Measurements from ENCODE around the gene TAS2R8.
"Not testable (repeated sequence)": the region's sequence is repeated elsewhere in the genome, so short reads cannot be mapped to it uniquely, and the experiment has no call there.

Gene TAS2R8, protein sequence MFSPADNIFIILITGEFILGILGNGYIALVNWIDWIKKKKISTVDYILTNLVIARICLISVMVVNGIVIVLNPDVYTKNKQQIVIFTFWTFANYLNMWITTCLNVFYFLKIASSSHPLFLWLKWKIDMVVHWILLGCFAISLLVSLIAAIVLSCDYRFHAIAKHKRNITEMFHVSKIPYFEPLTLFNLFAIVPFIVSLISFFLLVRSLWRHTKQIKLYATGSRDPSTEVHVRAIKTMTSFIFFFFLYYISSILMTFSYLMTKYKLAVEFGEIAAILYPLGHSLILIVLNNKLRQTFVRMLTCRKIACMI

DNA sequence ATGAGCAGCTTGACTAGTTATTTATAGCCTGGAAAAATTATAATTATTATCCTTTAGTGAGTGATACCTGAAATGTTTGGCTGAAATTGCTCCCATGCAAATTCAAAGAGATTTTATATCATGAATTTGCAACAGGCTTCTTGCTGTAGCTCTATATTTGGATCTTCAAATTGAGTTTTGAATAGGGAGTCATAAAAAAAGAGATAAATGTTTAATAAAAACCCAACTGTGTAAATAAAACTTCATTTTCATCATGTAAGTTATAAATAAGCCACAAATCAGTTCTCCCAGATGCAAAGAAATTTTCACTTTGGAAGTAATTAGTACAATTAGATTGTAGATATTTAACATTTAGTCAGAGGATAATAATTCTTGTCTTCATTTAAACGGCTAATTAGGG is at the start of gene TAS2R8:
Gene TAS2R8, minus strand, starts transcription at position 101 of the 400 bp plus-strand sequence. CDS start 306 bp downstream, outside the sequence.
- DNase-seq (ENCODE audit: low read depth in 3 of 3) = no peak

DNA sequence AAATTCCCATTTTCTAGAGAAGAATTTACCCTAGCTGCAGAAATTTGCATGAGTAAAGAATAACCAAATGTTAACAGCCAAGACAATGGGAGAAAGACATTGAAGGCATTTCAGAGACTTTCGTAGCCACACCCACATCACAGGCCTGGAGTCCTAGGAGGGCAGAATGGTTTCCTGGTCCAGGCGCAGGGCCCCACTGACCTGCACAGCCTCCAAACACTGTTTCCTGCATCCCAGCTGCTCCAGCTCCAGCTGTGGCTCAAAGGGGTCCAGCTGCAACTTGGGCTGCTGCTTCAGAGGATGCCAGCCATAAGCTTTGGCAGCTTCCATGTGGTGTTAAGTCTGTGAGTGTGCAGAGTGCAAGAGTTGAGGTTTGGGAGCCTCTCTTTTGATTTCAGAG is 48.7 kb upstream of the TAS2R8 start:
- no peak for DNase-seq (ENCODE audit: low read depth in 3 of 3)

DNA sequence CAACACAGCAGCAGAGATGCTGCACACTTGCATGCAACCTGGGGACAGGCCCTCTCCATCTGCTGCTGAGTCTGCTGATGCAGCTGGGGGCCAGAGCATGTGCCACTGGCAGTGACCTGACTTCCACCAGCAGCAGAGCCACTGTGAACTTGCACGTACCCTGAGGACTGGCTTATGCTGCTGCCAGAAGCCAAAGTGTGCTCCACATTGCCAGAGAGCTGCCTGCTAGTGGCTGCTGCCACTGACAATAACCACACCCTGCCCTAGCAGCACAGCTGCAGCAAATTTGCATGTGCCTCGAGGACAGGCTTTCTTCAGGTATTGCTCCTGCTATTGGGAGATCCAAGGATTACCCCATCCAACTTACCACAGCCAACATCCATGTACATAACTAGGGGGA is 46.7 kb upstream of the TAS2R8 start:
- DNase-seq (ENCODE audit: low read depth in 3 of 3) = no peak

DNA sequence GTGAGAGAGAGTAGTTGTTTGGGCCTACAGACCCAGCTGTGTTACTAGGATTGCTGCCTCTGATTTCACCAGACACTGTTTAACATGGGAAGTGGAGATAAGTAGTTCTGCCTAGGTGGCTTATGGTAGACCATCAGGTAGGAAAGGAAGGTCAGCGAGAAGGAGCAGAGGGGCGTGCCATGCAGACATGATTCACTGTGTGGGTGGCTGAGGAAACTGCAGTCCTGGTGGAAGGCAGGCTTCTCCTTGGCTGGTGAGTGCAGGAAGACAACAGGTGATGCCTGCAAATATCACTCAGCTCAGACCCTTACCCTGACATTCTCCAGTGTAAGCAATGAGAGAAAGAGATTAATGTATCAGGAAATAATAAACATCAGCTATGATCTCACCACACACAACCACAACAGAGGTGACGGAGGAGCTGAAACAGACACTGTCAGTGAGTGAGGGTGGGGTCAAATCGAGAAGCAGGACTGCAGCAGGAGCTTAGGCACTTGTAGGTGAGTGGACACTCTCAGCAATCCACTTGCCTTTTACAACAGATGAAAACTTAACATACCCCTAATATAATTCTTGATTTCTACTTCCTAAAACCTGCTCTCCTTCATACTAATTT is 44.3 kb upstream of the TAS2R8 start:
- no peak for DNase-seq (ENCODE audit: low read depth in 3 of 3)

DNA sequence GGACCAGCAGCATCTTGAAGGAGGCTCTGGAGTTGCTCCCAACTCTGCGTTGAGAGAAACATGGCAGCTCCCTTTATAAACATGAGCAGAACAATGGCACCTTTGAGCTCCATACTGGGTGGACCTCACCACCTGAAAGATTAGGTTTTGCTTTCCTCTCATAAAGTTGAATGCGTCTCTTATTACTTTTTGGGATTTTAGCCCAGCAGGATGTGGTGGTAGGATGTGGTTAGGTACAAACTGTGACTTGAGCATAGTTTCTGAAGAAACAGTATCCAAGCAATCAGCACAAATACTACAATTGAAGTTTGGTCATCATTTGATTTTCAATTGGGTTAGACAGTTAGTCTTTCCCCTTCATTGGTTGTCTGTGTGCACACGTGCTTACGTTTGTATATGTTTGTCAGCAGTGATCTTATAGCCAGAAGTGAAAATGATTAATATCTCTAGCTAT is 42.4 kb upstream of the TAS2R8 start, which contains the start of gene PRR4:
Gene PRR4, minus strand, starts transcription at position 51 of the 454 bp plus-strand sequence. Its CDS starts 38 bp downstream, at position 13.
- DNase-seq (ENCODE audit: low read depth in 3 of 3) = no peak

DNA sequence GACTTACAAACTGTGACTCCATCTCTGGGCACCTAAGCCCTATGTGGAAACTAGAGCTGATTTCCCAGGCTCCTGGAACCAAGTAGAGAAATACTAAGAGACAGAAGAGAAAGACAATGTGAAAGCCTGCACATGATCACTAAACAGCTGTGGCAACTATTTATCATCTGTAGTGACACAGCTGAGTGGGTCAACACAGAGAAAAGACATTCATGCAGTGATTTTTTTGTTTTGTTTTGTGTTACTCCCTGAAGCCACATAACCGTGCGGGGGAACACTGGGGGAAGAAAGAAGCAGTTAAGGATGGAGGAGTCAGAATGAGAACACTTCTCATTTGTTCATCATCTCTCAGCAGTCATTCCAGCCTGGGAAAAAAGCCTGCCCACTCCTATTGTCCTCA is 40.7 kb upstream of the TAS2R8 start:
- DNase-seq (ENCODE audit: low read depth in 3 of 3) = no peak

DNA sequence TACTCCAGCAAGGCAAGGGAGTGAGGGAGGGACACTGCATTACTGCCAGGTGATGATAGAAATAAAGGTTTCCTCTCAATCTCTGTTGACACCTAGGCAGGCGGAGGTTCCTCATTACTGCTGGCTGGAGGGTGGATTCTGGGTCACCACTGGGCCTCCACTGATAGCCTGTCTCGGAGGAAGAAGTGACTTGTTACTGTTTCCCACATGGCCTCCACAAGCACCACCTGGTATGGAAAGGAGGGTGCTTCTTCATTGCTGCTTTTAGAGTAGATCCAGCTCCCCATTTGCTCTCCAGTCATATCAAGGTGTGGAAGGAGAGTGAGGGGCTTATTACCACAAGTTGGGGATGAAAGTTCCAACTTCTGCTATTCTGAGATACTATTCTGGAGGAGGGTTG is 35.8 kb upstream of the TAS2R8 start:
- no peak for DNase-seq (ENCODE audit: low read depth in 3 of 3)

DNA sequence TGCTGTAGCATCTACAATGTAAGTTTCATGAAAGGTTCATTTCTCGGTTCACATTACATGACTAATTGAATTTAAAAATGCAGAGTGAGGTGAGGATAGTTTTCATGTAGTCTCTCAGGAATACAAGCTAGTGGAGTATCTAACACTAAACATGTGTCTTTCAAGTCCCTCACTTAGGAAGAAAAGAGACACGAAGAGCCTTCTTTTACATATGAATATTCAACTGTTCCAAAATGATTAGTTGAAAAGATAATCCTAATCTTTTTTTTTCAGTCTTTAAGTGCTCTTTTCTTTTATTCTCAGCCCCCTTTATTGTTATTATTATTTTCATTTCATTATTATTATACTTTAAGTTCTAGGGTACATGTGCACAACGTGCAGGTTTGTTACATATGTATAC is 31.4 kb upstream of the TAS2R8 start:
- no peak for DNase-seq (ENCODE audit: low read depth in 3 of 3)

DNA sequence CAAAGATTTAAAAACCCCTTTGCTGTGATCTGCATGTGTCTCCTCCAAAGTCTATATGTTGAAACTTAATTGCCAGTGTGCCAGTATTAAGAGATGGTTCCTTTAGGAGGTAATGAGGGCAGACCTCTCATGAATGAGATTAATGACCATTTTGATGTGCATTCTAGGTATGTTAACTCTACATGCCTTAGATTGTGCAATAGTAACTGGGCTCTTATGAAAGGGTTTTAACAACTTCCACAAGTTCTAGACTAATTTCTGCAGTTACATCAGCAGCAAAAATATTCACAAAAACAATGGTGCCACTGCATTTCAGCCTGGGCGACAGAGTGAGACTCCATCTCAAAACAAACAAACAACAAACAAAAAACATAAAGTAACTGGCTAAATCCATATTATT is 22.9 kb upstream of the TAS2R8 start:
- no peak for DNase-seq (ENCODE audit: low read depth in 3 of 3)

DNA sequence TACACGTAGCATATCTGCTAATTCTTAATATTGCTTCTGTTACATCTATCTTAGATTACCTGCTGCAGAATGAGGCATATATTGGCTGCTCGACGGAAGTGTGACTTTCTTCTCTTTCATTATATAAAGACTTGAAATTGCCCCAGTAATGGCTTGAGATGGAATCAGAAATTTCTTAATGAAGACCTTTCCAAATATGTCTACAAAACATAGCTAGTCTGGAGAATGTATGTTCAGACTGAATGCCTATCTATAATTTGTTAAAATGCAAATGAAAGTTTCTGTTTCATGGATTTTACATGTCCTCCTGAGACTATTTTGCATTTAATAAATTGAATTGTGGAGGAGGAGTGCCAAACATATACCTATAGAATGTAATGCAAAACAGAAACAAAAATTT is 19.2 kb upstream of the TAS2R8 start, which contains the start of gene TAS2R10:
Gene TAS2R10, minus strand, starts transcription at position 101 of the 400 bp plus-strand sequence. Its CDS starts 89 bp downstream, at position 12.
- no peak for DNase-seq (ENCODE audit: low read depth in 3 of 3)

DNA sequence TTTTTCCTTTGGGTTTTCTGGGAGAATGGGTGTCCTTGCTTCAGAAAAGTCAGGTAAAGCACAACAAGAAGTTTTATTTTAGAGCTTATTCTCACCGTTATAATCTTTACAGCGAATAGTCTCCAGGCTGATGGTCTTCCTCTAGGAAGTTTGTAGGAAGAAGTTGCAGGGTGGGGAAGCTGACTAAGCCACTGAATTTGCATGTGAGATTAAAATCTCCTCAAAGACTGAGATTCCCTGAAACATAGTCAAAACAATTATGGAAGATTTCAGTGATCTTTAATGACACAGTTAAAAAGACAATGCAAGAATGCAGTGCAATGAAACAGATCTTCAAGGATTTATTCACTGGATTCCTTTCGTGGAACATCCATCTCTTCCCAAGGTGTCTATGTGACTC is 17.9 kb upstream of the TAS2R8 start:
- no peak for DNase-seq (ENCODE audit: low read depth in 3 of 3)

DNA sequence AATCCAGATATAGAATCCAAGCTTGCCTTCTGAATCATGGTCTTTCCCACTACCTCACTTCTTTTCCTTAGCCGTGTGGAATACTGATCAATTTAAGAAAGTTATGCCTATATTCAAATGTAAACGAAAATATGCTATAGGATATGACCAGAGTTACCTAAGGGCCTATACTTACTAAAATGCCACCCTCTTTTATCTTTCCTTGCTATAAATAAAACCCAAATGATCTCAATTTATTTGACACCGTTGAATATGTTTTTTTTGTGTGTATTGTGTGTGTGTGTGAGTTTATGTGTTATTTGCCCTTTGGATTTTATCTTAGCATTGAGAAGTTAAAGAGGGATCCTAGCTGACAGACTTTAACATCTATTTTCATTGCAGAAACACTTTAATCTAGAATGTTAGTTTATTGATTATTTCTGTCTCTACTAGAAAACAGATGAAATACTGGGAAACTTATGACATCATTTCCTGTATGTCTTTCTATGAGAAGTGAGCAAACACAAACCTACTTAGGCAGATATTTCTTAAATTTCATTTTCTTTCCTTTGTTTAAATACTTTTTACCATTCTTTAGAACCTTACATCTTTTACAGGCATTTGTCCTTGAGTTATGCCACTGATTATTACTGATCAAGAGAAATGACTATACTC is 4.9 kb upstream of the TAS2R8 start:
- DNase-seq (ENCODE audit: low read depth in 3 of 3) = no peak

DNA sequence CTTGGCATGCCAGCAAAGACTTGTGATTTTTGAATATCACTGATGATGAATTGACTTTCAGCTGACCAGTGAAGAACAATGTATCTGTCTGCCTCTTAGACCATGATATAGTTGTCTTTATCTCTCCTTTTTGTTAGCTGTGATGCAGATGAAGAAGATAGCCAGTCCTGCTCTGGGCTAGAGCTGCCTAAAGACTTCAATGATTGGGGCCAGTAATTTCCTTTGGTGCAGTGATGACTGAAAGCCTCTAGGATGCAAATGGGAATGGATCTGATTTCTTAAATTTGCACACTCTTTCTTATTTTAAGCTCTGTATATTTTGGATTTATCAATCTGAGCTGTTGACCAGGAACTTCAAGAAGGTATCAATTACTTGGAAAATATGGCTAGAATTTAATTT is 3.0 kb upstream of the TAS2R8 start, which contains the start of gene TAS2R9:
Gene TAS2R9, minus strand, starts transcription at position 101 of the 400 bp plus-strand sequence. Its CDS starts 93 bp downstream, at position 8.
- DNase-seq (ENCODE audit: low read depth in 3 of 3) = no peak

DNA sequence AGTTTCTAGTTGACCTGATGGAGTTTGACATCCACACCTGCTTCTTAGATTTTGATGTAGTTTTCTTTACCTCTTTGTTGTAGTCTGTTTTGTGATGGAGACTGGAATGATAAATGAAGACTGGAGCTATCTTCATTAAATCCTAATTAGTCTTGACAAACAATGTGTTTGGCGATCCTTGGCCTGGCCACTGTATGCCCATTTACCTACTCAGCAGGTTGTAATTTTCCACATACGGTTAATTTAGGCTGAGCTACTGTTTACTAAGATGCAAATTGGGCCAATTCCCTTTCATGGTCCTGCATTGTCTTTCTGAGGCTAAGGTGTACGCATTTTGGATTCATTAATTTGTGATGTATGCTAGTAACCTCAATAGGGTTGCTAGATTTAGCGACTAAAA is 4.5 kb downstream of the TAS2R8 start, which contains the start of gene TAS2R7:
Gene TAS2R7, minus strand, starts transcription at position 41 of the 400 bp plus-strand sequence. CDS start 57 bp downstream, outside the sequence.
- DNase-seq (ENCODE audit: low read depth in 3 of 3) = no peak

DNA sequence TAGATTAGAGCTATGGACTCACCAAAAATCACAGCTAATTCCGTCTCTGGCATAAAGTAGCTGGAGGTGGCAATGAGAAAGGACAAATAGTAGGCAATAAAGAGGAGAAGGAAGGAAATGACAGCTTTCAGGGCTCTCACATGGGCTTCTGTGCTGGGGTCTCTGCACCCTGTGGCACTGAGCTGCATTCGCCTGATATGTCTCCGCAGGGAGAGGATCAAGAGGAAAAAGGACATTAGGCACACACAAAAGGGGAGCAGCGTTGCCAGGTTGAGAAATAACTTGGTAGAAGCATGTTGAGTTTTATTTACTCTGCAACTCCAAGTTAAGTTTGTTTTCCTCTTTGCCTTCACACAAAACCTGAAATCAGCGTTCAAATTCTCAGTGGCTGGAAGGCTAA is 5.3 kb downstream of the TAS2R8 start:
- no peak for DNase-seq (ENCODE audit: low read depth in 3 of 3)

DNA sequence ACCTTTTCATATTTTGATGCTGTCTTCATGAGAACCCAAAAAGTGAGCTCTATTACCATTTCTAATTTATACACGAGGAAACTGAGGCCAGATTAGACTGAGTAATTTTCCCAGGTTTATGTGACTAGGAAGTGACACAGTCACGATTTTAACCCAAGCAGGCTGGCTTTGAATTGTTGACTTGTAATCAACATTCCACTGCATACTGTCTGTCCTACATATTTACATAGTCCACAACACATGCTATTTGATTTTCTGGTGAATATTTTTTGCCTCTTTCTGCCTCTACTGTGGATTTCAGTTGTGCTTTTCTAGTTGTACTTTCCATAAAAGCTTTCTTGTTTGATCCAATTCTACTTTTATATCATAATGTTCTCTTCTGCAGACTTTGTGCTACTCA is 12.9 kb downstream of the TAS2R8 start:
- DNase-seq (ENCODE audit: low read depth in 3 of 3) = no peak

DNA sequence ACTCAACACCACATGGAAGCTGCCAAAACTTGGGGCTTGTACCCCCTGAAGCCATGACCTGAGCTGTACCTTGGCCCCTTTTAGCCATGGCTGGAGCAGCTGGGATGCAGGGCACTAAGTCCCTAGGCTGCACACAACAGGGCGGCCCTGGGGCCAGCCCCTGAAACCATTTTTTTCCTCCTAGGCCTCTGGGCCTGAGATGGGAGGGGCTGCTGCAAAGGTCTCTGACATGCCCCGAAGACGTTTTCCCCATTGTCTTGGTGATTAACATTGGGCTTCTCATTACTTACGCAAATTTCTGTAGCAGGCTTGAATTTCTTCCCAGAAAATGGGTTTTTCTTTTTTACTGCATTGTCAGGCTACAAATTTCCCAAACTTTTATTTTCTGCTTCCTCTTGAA is 15.3 kb downstream of the TAS2R8 start:
- not testable (repeated sequence) for DNase-seq (ENCODE audit: low read depth in 3 of 3)

DNA sequence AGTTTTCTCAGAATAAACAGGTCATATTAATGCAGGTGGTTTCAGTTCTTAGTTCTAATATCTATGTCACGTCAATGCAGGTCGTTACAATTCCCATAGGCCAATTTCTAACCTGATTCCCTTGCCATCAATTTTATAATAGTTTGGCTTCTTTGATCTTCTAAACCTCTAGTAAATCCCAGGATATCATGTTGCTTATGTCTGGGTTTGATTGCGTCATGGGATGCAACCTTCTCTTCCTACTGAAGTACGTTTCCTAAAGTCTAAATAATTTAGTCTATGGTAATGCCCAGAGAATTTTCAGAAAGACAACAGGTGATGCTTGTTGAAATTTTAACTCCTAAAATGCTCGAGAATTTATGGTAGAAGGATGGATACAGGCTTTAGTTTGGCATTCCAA is 23.8 kb downstream of the TAS2R8 start:
- DNase-seq (ENCODE audit: low read depth in 3 of 3) = no peak

DNA sequence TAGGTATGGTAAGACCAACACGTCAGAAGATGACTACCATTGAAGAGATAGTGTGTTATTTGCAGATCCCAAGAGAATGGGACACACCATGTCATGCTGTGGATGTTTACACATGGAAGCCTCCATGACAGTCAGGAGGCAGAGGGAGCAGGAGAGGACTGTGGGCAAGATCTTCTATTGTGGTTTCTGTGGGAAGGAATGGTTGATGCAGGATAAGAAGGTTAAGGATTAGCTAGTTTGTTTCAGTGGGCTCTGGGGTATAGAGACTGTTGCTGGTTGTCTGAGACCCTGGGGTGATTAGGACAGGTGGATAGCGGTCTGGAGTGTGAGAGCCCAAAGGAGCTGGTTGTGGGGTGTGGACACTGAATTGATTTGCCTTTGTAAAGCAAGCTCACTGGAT is 28.0 kb downstream of the TAS2R8 start:
- no peak for DNase-seq (ENCODE audit: low read depth in 3 of 3)

DNA sequence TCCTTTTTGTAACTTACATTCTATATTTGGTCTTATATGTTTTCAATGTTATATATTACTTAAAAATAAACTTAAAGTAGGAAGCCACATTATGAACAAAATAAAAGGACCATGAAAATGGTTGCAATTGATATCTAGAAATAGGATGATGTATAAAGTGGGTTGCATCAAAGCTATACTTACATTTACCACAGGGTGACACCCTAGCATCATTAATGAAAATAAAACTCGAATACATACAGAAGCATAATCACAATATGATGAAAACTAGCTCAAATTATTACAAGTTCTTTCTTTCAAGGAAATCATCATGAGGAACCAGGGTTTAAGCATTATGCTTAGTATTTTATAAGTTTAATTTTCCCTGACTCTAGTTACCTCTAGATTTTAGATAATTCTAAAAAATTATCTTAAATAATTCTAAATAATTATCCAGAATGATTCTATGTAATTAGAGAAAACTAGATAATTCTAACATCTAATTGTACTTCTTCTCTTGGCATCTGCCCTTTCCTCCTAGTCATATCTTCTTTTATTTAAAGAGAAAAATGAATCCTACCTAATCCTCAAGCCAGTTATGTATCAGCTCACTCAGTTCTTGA is 35.9 kb downstream of the TAS2R8 start:
- DNase-seq (ENCODE audit: low read depth in 3 of 3) = no peak

DNA sequence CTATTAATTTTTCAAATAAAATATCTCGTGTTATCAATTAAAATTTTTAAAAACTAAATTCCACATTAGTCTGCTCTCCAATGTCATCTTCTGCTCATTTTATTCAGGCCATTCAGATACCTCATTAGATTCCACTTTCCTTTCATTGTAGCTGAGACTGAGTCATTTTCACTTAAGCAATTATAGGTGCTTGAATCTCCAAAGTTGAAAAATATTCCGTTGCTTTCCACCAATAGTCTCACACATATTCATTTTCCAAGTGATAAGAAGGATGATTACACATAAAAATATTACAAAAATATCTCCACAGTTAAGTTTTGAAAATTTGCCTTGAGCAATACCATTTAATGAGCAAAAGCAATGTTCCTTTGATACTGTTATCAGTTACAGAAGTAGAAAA is 47.4 kb downstream of the TAS2R8 start:
- DNase-seq (ENCODE audit: low read depth in 3 of 3) = no peak

DNA sequence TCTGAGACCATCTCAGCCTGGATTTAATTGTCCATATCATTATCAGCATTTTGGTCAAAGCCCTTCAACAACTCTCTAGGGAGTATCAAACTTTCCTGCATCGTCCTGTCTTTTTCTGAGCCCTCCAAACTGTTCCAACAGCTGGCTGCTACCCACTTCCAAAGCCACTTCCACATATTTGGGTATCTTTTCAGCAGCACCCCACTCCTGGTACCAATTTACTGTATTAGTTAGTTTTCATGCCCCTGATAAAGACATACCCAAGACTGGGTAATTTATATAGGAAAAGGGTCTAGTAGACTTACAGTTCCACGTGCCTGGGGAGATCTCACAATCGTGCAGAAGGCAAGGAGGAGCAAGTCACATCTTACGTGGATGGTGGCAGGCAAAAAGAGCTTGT is 50.9 kb downstream of the TAS2R8 start:
- DNase-seq (ENCODE audit: low read depth in 3 of 3) = no peak
